ENCODE data around the gene FXR2. TPM values are rescaled to one million over a fixed set of nuclear protein-coding genes. Genes with fewer than 3 reads are reported as not detected.

The FXR2 gene
- total and polyA plus RNA-seq, 9 of the 15 experiments (the other 6 are each of a cell fraction or from before 2014, with no cell fraction given), result 2.0 to 49.3 (median 24.5) TPM

DNA sequence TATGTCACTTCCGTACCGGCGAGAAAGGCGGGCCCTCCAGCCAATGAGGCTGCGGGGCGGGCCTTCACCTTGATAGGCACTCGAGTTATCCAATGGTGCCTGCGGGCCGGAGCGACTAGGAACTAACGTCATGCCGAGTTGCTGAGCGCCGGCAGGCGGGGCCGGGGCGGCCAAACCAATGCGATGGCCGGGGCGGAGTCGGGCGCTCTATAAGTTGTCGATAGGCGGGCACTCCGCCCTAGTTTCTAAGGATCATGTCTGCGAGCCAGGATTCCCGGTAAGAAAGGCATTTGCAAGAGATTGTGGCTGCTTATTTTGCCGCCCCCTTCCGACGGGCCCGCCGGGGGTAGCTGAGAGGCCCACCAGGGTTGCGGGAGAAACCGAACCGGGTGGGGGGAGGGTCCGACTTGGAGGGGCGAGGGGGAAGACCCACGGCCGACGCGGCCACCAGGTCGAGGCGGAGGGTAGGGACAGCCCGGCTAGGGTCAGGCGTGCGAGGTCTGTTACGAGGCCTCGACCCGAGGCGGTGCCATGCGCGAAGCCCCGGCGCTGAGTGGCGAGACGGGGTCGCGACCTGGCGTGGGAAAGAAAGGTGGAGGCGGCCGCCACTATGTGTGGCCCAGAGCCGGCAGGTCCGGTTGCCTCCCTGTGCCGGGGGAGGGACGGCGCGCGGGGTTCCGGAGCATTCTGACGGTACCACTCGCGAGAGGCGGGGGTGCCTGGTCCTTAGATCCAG is 41.9 kb downstream of the FXR2 start (continued):
- TF ChIP-seq, protein P1, sequence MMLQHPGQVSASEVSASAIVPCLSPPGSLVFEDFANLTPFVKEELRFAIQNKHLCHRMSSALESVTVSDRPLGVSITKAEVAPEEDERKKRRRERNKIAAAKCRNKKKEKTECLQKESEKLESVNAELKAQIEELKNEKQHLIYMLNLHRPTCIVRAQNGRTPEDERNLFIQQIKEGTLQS (IDR thresholded peaks at IDR 0.05), result no peak
- TF ChIP-seq, protein P1 (CRISPR knock-in tag; conservative IDR thresholded peaks at IDR 0.05), result no peak
- TF ChIP-seq ELF4 (CRISPR knock-in tag; IDR thresholded peaks at IDR 0.05) (0 out of 2 replicates have a peak, but pooled peaks have one; percentile 70), KAT7 (CRISPR knock-in tag; IDR thresholded peaks at IDR 0.05; ENCODE audit: borderline replicate concordance) (peak; percentile 98; the same call in 1 of the 2 replicates), POLR2A (conservative IDR thresholded peaks at IDR 0.05) (peak; percentile 99), ZNF197 (CRISPR knock-in tag; IDR thresholded peaks at IDR 0.05; ENCODE audit: low read depth) (no peak), CREB1 (IDR thresholded peaks at IDR 0.05) (peak; percentile 93), CREB1 (CRISPR knock-in tag; IDR thresholded peaks at IDR 0.05) (peak; percentile 94), GMEB1 (CRISPR knock-in tag; IDR thresholded peaks at IDR 0.05) (no peak), RCOR1 (IDR thresholded peaks at IDR 0.05; ENCODE audit: borderline replicate concordance in 1 of 2, low read depth in 2 of 2, low read length in 2 of 2) (no peak), POU5F1 (IDR thresholded peaks at IDR 0.05; ENCODE audit: borderline replicate concordance, low read depth, low read length, partially characterized antibody) (no peak), ZNF76 (CRISPR knock-in tag; IDR thresholded peaks at IDR 0.05; ENCODE audit: borderline replicate concordance) (no peak), NKRF (IDR thresholded peaks at IDR 0.05; ENCODE audit: borderline replicate concordance) (0 out of 2 replicates have a peak, but pooled peaks have one; percentile 17), PYGO2 (tag; IDR thresholded peaks at IDR 0.05) (no peak), CTBP1 (IDR thresholded peaks at IDR 0.05; ENCODE audit: borderline replicate concordance) (no peak)
- TF ChIP-seq, protein P2, sequence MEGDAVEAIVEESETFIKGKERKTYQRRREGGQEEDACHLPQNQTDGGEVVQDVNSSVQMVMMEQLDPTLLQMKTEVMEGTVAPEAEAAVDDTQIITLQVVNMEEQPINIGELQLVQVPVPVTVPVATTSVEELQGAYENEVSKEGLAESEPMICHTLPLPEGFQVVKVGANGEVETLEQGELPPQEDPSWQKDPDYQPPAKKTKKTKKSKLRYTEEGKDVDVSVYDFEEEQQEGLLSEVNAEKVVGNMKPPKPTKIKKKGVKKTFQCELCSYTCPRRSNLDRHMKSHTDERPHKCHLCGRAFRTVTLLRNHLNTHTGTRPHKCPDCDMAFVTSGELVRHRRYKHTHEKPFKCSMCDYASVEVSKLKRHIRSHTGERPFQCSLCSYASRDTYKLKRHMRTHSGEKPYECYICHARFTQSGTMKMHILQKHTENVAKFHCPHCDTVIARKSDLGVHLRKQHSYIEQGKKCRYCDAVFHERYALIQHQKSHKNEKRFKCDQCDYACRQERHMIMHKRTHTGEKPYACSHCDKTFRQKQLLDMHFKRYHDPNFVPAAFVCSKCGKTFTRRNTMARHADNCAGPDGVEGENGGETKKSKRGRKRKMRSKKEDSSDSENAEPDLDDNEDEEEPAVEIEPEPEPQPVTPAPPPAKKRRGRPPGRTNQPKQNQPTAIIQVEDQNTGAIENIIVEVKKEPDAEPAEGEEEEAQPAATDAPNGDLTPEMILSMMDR (IDR thresholded peaks at IDR 0.05 in 2 of 3, conservative IDR thresholded peaks at IDR 0.05 in 1 of 3; ENCODE audit: insufficient read depth in 2 of 3, low read depth in 1 of 3, low read length in 3 of 3), result no peak
- TF ChIP-seq, protein P3, sequence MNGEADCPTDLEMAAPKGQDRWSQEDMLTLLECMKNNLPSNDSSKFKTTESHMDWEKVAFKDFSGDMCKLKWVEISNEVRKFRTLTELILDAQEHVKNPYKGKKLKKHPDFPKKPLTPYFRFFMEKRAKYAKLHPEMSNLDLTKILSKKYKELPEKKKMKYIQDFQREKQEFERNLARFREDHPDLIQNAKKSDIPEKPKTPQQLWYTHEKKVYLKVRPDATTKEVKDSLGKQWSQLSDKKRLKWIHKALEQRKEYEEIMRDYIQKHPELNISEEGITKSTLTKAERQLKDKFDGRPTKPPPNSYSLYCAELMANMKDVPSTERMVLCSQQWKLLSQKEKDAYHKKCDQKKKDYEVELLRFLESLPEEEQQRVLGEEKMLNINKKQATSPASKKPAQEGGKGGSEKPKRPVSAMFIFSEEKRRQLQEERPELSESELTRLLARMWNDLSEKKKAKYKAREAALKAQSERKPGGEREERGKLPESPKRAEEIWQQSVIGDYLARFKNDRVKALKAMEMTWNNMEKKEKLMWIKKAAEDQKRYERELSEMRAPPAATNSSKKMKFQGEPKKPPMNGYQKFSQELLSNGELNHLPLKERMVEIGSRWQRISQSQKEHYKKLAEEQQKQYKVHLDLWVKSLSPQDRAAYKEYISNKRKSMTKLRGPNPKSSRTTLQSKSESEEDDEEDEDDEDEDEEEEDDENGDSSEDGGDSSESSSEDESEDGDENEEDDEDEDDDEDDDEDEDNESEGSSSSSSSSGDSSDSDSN (IDR thresholded peaks at IDR 0.05; ENCODE audit: borderline replicate concordance in 1 of 2, low read depth in 2 of 2, low read length in 2 of 2), result no peak

Data from K562 (cell line).